ENCODE data around the gene SLC12A7.

DNA sequence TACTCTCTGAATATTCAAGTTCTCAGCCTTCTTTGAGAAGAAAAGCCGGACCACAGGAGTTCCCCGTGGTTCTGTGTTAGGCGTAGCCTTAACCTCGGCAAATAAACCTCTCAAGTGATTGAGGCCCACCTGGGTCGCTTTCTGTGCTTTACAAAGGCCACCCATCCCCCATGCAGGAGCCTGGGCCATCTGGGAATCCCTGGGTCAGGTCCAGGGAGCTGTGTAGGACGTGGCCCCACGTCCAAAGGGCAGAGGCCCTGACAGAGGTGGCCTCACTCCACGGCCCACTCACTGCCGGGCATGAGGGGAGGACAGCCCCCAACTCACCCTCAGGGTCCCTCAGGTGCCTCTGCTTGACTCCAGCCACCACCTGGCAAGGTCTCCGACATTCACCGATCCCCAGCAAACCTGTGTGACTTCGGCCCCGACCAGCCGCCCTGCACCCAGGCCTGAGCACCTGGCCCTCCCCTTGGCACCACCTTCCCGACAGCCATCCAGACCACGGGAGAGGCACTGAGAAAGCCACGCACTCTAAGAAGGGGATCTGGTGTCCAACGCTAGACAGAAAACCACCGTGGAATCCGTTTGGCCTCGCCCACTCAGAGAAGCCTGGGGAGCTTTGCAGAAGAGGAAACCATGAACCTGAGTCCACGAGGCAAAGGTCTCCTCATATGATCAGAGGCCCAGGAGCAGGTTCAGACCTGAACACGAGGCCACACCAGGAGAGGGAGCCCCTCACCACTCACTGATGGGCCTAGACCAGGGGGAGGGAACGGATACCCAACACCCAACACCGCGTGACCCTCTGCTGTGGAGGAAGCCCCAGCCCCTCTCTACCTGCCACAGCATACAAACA, 4.5 kb downstream of the SLC12A7 start:
- TF ChIP-seq, protein P1, sequence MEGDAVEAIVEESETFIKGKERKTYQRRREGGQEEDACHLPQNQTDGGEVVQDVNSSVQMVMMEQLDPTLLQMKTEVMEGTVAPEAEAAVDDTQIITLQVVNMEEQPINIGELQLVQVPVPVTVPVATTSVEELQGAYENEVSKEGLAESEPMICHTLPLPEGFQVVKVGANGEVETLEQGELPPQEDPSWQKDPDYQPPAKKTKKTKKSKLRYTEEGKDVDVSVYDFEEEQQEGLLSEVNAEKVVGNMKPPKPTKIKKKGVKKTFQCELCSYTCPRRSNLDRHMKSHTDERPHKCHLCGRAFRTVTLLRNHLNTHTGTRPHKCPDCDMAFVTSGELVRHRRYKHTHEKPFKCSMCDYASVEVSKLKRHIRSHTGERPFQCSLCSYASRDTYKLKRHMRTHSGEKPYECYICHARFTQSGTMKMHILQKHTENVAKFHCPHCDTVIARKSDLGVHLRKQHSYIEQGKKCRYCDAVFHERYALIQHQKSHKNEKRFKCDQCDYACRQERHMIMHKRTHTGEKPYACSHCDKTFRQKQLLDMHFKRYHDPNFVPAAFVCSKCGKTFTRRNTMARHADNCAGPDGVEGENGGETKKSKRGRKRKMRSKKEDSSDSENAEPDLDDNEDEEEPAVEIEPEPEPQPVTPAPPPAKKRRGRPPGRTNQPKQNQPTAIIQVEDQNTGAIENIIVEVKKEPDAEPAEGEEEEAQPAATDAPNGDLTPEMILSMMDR (IDR thresholded peaks at IDR 0.05), result no peak
- TF ChIP-seq POLR2A (IDR thresholded peaks at IDR 0.05), result no peak
